ENCODE results near the gene ASIC4. TPM values are rescaled to one million over a fixed set of nuclear protein-coding genes. Genes with fewer than 3 reads are reported as not detected.

ASIC4 gene, protein sequence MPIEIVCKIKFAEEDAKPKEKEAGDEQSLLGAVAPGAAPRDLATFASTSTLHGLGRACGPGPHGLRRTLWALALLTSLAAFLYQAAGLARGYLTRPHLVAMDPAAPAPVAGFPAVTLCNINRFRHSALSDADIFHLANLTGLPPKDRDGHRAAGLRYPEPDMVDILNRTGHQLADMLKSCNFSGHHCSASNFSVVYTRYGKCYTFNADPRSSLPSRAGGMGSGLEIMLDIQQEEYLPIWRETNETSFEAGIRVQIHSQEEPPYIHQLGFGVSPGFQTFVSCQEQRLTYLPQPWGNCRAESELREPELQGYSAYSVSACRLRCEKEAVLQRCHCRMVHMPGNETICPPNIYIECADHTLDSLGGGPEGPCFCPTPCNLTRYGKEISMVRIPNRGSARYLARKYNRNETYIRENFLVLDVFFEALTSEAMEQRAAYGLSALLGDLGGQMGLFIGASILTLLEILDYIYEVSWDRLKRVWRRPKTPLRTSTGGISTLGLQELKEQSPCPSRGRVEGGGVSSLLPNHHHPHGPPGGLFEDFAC
- total RNA-seq (2012; rRNA removed): not detected in 2 replicates
- 0.10 TPM in 1 of 2 replicates, not detected in the other for polyA plus RNA-seq (2012; rRNA removed)
- not detected in 2 replicates for polyA plus RNA-seq (2012; cell fraction: cytosol; rRNA removed)
- 0.16 and 0.33 TPM in 2 replicates for polyA plus RNA-seq (2012; cell fraction: nucleus; rRNA removed; ENCODE audit: low replicate concordance)
- Bru-seq, nascent RNA: percentile 16 among the genes with signal in this experiment
- BruChase-seq, experiment 1, labeled RNA remaining after a 6-hour chase: percentile 20 among the genes with signal in this experiment
- BruChase-seq, experiment 2, labeled RNA remaining after a 2-hour chase: percentile 21 among the genes with signal in this experiment
- long read RNA-seq: 0 reads

DNA sequence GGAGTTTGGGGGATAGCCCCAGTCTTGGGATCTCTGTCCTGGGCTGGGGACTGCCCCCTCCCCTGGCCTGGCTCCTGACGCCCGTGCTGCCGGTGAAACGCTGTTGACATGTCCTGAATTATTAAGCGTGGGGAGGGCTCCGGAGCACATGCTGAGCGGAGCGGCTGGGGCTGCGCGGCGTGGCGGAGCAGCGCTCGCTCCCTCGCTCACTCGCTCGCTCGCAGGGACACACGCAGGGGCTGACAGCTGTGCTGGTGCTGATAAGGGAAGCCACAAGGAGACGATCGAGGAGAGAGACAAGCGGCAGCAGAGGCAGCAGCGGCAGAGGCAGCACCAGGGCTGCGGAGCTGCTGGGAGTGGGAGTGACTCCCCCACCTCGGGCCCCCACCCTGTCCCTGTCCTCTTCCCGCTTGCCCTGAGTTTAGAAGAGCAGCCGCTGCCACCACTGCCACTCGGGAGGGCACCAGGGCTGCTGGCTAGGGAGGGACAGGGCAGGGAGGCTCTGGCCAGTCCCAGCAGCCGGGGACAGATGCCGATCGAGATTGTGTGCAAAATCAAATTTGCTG, at the start of gene ASIC4:
ASIC4 (plus strand) TSS at position 287 of the 566 bp plus-strand sequence; CDS start at position 530, 243 bp downstream.
- Histone ChIP-seq H2BK15ac (ENCODE audit: low read depth, low read length) (no peak within 1 kb of the TSS), H3K4me2 (ENCODE audit: low read depth, low read length) (peak within 1 kb of the TSS; percentile 52; the same call in 1 of the 2 replicates), H3K27me3 (ENCODE audit: control insufficient read depth, insufficient read depth, low read length) (peaks cover 78% of the 10 kb centered on the region), H4K20me1 (ENCODE audit: insufficient read depth, low read length) (no peaks in the 10 kb centered on the region), H2BK5ac (ENCODE audit: low read depth, low read length, poor library complexity, severe bottlenecking) (no peak within 1 kb of the TSS), H3K4ac (ENCODE audit: low read depth, low read length) (no peak within 1 kb of the TSS), H2BK120ac (ENCODE audit: low read depth, low read length) (no peak within 1 kb of the TSS), H3K9me1 (ENCODE audit: insufficient read depth, low read length) (no peaks in the 10 kb centered on the region), H3K23ac (ENCODE audit: low read depth, low read length) (no peak within 1 kb of the TSS; the same call in 1 of the 2 replicates), H3K14ac (replicated peaks; ENCODE audit: low read depth, low read length) (no peak within 1 kb of the TSS), H3K56ac (ENCODE audit: extremely low read depth, insufficient read depth, low read length) (no peak within 1 kb of the TSS), H3K27ac (ENCODE audit: insufficient read depth, low read length) (no peak within 1 kb of the TSS), H3K4me1 (ENCODE audit: control insufficient read depth, insufficient read depth, low read length) (peaks cover 8% of the 10 kb centered on the region; the same call in 1 of the 2 replicates), H4K5ac (ENCODE audit: low read depth, low read length) (no peak within 1 kb of the TSS), H3K18ac (ENCODE audit: low read depth, low read length) (no peak within 1 kb of the TSS), H2AFZ (replicated peaks; ENCODE audit: low read length, poor library complexity) (peak within 1 kb of the TSS; percentile 68), H3K36me3 (ENCODE audit: control insufficient read depth, insufficient read depth, low read length) (no peaks in the 10 kb centered on the region), H4K8ac (ENCODE audit: low read depth in 2 of 2, low read length in 2 of 2) (no peak within 1 kb of the TSS), H3K9me3 (ENCODE audit: control insufficient read depth, insufficient read depth, low read length) (no peaks in the 10 kb centered on the region), H2AK5ac (ENCODE audit: low read depth, low read length) (no peak within 1 kb of the TSS), H3K79me1 (ENCODE audit: low read depth in 1 of 2, low read length in 2 of 2) (no peaks in the 10 kb centered on the region), H2AK9ac (replicated peaks; ENCODE audit: low read depth, low read length, poor library complexity) (no peak within 1 kb of the TSS), H4K91ac (ENCODE audit: insufficient read depth, low read depth, low read length) (no peak within 1 kb of the TSS), H2BK20ac (ENCODE audit: low read depth, low read length) (no peak within 1 kb of the TSS), H3K4me3 (ENCODE audit: insufficient read depth, low read depth, low read length) (no peak within 1 kb of the TSS; the same call in 1 of the 2 replicates), H3K9ac (ENCODE audit: low read depth, low read length) (no peak within 1 kb of the TSS)
- peak; percentile 60; the same call in 1 of the 2 replicates for TF ChIP-seq MXI1 (IDR thresholded peaks at IDR 0.05; ENCODE audit: borderline replicate concordance, low read depth, low read length)
- TF ChIP-seq, protein P1, sequence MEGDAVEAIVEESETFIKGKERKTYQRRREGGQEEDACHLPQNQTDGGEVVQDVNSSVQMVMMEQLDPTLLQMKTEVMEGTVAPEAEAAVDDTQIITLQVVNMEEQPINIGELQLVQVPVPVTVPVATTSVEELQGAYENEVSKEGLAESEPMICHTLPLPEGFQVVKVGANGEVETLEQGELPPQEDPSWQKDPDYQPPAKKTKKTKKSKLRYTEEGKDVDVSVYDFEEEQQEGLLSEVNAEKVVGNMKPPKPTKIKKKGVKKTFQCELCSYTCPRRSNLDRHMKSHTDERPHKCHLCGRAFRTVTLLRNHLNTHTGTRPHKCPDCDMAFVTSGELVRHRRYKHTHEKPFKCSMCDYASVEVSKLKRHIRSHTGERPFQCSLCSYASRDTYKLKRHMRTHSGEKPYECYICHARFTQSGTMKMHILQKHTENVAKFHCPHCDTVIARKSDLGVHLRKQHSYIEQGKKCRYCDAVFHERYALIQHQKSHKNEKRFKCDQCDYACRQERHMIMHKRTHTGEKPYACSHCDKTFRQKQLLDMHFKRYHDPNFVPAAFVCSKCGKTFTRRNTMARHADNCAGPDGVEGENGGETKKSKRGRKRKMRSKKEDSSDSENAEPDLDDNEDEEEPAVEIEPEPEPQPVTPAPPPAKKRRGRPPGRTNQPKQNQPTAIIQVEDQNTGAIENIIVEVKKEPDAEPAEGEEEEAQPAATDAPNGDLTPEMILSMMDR (conservative IDR thresholded peaks at IDR 0.05; ENCODE audit: low read depth, low read length): no peak
- TF ChIP-seq, protein P2, sequence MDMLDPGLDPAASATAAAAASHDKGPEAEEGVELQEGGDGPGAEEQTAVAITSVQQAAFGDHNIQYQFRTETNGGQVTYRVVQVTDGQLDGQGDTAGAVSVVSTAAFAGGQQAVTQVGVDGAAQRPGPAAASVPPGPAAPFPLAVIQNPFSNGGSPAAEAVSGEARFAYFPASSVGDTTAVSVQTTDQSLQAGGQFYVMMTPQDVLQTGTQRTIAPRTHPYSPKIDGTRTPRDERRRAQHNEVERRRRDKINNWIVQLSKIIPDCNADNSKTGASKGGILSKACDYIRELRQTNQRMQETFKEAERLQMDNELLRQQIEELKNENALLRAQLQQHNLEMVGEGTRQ (IDR thresholded peaks at IDR 0.05; ENCODE audit: low read depth, low read length): no peak
- WGBS, 2 experiments (ENCODE audit: extremely low coverage in 2 of 2, insufficient read length in 1 of 2): 14% methylated on average over 16 of the region's 31 CpGs; no CpG with 5 or more reads in 1 of the 2 experiments
- in situ Hi-C loops (cut with MboI; ENCODE audit: low sequenced_read_pairs): no loop called here
- dilution Hi-C loops (cut with HindIII; ENCODE audit: low sequenced_read_pairs, unreplicated experiment): no loop called here
- CTCF ChIA-PET: interaction anchor here (1.5 kb wide), 1 partner anchor 111 kb away, joined by 5 read pairs; no protein-coding TSS in a partner anchor
- peak; percentile 12 for DNase-seq
- intact Hi-C loops (cut with micrococcal nuclease): no loop called here
- POLR2A ChIA-PET (ENCODE audit: unreplicated experiment): no interaction called here
- no TSS peak for BruUV-seq (replicated peaks)
- ATAC-seq (ENCODE audit: low read depth): peak; percentile 24
